ENCODE measurements around the gene ZNF444. TPM values are rescaled to one million over a fixed set of nuclear protein-coding genes. Genes with fewer than 3 reads are reported as not detected.
A peak's percentile ranks its signal among the peaks of the same experiment; 100 is the strongest.

Gene ZNF444
- total RNA-seq, 1 experiment from 2014 or later, result 92.2 TPM

- ChIA-PET CTCF (no interaction called here), POLR2A (interaction anchor here (0.6 kb wide), 1 partner anchor 1719 kb away, joined by 6 read pairs; no protein-coding TSS in a partner anchor)
- BruUV-seq (replicated peaks), result no TSS peak
- intact Hi-C loops (cut with micrococcal nuclease; ENCODE audit: unreplicated experiment), result loop anchor here (1.0 kb wide), 1 partner anchor 9 kb away; no protein-coding TSS in a partner anchor
- no peak overlapping the region for H3K4me3 Mint-ChIP-seq (ENCODE audit: unreplicated experiment)
- peaks cover 18% of the 10 kb centered on the region for H3K4me1 ChIP-seq
- no peaks in the 10 kb centered on the region for H3K27me3 Mint-ChIP-seq (ENCODE audit: insufficient read depth, unreplicated experiment)
- DNase-seq, result no peak
- H3K4me3 ChIP-seq (ENCODE audit: low read depth, low read length), result no peak overlapping the region
- H3K27me3 ChIP-seq (replicated peaks; ENCODE audit: control insufficient read depth, insufficient read depth, low read length), result no peaks in the 10 kb centered on the region
- H3K36me3 Mint-ChIP-seq (ENCODE audit: insufficient read depth, unreplicated experiment), result no peaks in the 10 kb centered on the region
- H3K4me1 Mint-ChIP-seq (ENCODE audit: low read depth, unreplicated experiment), result peaks cover 22% of the 10 kb centered on the region
- no peak for TF ChIP-seq CTCF (IDR thresholded peaks at IDR 0.05; ENCODE audit: insufficient read depth in 1 of 2, low read depth in 1 of 2, low read length in 1 of 2, severe bottlenecking in 1 of 2, unreplicated experiment in 1 of 2)
- no peaks in the 10 kb centered on the region for H3K36me3 ChIP-seq (ENCODE audit: control insufficient read depth, insufficient read depth, low read length)
- peak overlapping the region; percentile 88 for H3K27ac Mint-ChIP-seq (ENCODE audit: unreplicated experiment)
- no peaks in the 10 kb centered on the region for H3K9me3 ChIP-seq
- peaks cover 6% of the 10 kb centered on the region for H3K9me3 Mint-ChIP-seq (ENCODE audit: unreplicated experiment)
These were observed 9.4 kb upstream of the ZNF444 start for GRCh38 chr19:56131651-56132050.

- Mint-ChIP-seq H3K9me3 (ENCODE audit: unreplicated experiment) (peaks cover 6% of the 10 kb centered on the region), H3K4me3 (ENCODE audit: unreplicated experiment) (peak overlapping the region; percentile 38), H3K36me3 (ENCODE audit: insufficient read depth, unreplicated experiment) (no peaks in the 10 kb centered on the region), H3K27ac (ENCODE audit: unreplicated experiment) (peak overlapping the region; percentile 88), H3K27me3 (ENCODE audit: insufficient read depth, unreplicated experiment) (no peaks in the 10 kb centered on the region), H3K4me1 (ENCODE audit: low read depth, unreplicated experiment) (peaks cover 22% of the 10 kb centered on the region)
- BruUV-seq (replicated peaks), result no TSS peak
- intact Hi-C loops (cut with micrococcal nuclease; ENCODE audit: unreplicated experiment), result loop anchor here (1.0 kb wide), 1 partner anchor 8 kb away; no protein-coding TSS in a partner anchor
- DNase-seq, result peak; percentile 53 to 61
- POLR2A ChIA-PET, result interaction anchor here (1.1 kb wide), 1 partner anchor 10 kb away, joined by 3 read pairs; no protein-coding TSS in a partner anchor
- Histone ChIP-seq H3K27me3 (replicated peaks; ENCODE audit: control insufficient read depth, insufficient read depth, low read length) (no peaks in the 10 kb centered on the region), H3K4me3 (ENCODE audit: low read depth, low read length) (no peak overlapping the region), H3K36me3 (ENCODE audit: control insufficient read depth, insufficient read depth, low read length) (no peaks in the 10 kb centered on the region), H3K9me3 (no peaks in the 10 kb centered on the region), H3K4me1 (peaks cover 18% of the 10 kb centered on the region)
- CTCF ChIA-PET, result no interaction called here
- no peak for TF ChIP-seq CTCF (IDR thresholded peaks at IDR 0.05; ENCODE audit: insufficient read depth in 1 of 2, low read depth in 1 of 2, low read length in 1 of 2, severe bottlenecking in 1 of 2, unreplicated experiment in 1 of 2)
These were observed 8.7 kb upstream of the ZNF444 start for GRCh38 chr19:56132316-56132822.

- Histone ChIP-seq H3K4me1 (peaks cover 18% of the 10 kb centered on the region), H3K4me3 (ENCODE audit: low read depth, low read length) (no peak overlapping the region), H3K9me3 (no peaks in the 10 kb centered on the region), H3K27me3 (replicated peaks; ENCODE audit: control insufficient read depth, insufficient read depth, low read length) (no peaks in the 10 kb centered on the region), H3K36me3 (ENCODE audit: control insufficient read depth, insufficient read depth, low read length) (no peaks in the 10 kb centered on the region)
- ChIA-PET CTCF (no interaction called here), POLR2A (no interaction called here)
- TSS peak; percentile 59 for BruUV-seq (replicated peaks)
- DNase-seq, result peak in 1 of 2 experiments; percentile 65
- Mint-ChIP-seq H3K4me1 (ENCODE audit: low read depth, unreplicated experiment) (peaks cover 24% of the 10 kb centered on the region), H3K27me3 (ENCODE audit: insufficient read depth, unreplicated experiment) (no peaks in the 10 kb centered on the region), H3K4me3 (ENCODE audit: unreplicated experiment) (peak overlapping the region; percentile 12), H3K36me3 (ENCODE audit: insufficient read depth, unreplicated experiment) (no peaks in the 10 kb centered on the region), H3K9me3 (ENCODE audit: unreplicated experiment) (peaks cover 6% of the 10 kb centered on the region), H3K27ac (ENCODE audit: unreplicated experiment) (peak overlapping the region; percentile 86)
- intact Hi-C loops (cut with micrococcal nuclease; ENCODE audit: unreplicated experiment), result no loop called here
- no peak for TF ChIP-seq CTCF (IDR thresholded peaks at IDR 0.05; ENCODE audit: insufficient read depth in 1 of 2, low read depth in 1 of 2, low read length in 1 of 2, severe bottlenecking in 1 of 2, unreplicated experiment in 1 of 2)
These were observed 7.0 kb upstream of the ZNF444 start for GRCh38 chr19:56133858-56134653.

Measured in Caco-2 (cell line).